LoVo (cell line): ENCODE results near the gene MAN2C1.
"Not testable (repeated sequence)": the region's sequence is repeated elsewhere in the genome, so short reads cannot be mapped to it uniquely, and the experiment has no call there.

Experiments
- DNase-seq: peaks from one replicate; pipeline ENCODE4 v3.0.0-alpha.2; 2016; ENCODE audit warnings: low spot score

MAN2C1 gene

DNA sequence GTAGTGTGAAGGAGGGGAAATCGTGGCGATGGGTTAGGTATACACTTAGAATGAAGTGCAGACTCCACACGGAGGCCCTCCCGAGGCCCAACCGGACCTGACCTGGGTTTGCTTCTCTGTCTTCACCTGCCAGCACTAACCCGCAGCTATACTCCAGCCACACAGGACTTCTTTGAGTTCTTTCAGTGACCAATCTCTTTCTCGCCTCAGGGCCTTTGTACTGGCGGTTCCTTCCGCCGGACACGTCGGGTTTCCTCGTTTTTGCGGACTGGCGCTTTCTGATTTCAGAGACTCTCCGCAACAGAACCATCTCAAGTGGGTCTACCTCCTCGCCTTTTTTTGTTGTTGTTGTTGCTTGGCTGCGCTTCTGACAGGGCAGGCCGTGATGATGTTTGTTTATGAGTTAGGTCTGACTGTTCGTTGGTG is 21.6 kb downstream of the MAN2C1 start, which contains the start of gene NEIL1:
Gene NEIL1, plus strand, starts transcription at position 244 of the 426 bp plus-strand sequence. CDS start 1,867 bp downstream, outside the sequence.
- DNase-seq, result no peak

DNA sequence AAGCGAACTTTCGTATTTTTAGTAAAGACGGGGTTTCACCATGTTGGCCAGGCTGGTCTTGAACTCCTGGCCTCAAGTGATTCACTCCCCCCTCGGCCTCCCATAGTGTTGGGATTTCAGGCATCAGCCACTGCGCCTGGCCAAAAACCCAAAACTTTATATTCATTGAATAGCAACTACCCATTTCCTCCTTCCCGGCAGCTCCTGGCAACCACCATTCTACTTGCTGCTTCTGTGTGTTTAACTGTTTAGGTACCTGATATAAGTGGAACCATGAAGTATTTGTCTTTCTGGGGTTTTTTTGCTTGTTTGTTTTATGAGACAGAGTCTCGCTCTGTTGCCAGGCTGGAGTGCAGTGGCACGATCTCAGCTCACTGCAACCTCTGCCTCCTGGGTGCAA is 24.5 kb downstream of the MAN2C1 start:
- not testable (repeated sequence) for DNase-seq

DNA sequence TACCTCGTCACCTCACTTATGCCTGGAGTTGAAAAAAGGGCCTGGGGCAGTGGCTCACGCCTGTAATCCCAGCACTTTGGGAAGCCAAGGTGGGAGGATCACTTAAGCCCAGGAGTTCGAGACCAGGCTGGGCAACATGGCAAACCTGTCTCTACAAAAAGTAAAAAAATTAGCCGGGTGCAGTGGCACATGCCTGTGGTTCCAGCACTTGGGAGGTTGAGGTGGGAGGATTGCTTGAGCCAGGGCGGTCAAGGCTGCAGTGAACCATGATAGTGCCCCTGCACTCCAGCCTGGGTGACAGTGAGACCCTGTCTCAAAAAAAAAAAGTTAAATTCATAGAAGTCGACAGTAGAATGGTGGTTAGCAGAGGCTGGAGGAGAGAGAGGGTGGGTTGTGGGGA is 26.2 kb downstream of the MAN2C1 start:
- DNase-seq, result no peak

DNA sequence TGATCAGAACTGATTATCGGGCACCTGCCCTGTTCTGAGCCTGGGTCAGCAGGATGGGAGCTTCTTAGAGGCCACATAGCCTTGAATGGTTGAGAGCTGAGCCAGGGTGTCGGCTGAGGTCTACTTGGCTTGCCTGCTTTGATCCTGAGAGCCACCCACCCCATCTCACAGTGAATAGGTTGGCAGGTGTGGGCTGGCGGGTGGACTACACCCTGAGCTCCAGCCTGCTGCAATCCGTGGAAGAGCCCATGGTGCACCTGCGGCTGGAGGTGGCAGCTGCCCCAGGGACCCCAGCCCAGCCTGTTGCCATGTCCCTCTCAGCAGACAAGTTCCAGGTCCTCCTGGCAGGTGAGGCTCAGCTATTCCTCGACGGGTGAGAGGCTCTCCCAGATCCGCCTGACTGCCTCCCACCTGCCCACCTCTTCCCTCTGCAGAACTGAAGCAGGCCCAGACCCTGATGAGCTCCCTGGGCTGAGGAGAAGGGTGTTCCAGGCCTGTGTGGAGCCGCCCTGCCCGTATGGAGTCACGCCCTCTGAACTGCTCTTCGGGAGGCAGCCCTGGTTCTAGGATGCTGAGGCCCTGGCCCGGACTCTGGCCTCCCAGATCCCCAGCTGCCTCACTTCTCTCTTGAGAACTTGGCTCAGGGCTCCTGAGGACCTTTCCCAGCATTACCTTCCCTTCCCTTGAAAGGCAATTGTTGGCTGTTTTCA is 28.7 kb downstream of the MAN2C1 start:
- DNase-seq, result no peak

DNA sequence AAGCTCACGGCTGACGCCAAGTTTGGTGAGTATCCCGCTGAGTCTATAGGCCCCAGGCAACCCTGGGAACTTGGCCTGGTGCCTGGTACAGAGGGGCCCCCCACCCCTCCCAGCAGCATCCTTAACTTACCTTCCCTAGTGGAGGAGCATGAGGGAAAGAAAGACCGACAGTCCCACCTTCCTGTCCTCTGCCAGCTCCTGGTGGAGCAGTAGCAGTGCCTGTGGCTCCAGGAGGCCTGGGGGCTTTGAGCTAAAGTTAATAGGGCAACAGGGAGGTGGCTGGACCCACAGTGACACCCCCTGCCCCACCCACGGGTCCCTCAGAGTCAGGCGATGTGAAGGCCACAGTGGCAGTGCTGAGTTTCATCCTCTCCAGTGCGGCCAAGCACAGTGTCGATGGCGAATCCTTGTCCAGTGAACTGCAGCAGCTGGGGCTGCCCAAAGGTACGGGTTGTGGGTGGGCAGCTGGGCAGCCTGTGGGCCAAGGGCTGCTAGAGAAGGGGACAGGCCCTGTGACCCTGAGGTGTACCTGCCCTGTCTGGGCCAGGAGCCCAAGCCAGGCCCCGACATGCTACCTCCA is 29.7 kb downstream of the MAN2C1 start:
- DNase-seq, result no peak

DNA sequence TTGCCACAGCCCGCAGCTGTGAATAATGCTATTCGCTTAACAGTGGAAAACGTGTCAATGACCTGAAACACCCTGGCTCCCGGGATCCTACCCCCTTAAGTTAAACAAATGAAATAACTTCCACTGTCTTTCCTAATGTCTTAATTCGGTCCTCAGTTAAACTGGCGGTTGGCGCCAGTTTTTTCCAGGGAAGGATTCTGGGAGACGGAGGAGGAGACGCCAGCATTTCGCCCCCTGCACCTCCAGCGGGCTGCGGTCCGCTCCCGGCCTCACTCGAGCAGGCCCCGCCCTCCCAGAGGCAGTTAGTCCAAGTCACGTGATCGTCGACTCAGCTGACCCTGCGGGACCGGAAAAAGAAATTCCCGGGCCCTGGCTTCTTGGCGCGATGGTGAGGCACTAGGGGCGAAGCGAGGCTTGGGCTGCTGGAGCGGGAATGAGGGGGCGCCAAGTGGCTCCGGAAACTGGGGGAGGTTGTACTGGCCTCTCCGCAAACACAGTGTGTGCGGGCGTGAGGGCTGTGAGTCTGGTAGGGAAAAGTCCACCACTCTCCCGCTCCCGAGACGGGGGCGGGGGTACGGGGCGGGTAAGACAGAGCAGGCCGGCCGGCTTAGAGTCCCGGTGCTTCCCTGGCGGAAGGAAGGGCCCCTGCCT is 32.6 kb downstream of the MAN2C1 start, which contains the start of gene COMMD4:
Gene COMMD4, plus strand, starts transcription at position 359 of the 651 bp plus-strand sequence. Its CDS starts 27 bp downstream, at position 386.
- peak; percentile 95 for DNase-seq

DNA sequence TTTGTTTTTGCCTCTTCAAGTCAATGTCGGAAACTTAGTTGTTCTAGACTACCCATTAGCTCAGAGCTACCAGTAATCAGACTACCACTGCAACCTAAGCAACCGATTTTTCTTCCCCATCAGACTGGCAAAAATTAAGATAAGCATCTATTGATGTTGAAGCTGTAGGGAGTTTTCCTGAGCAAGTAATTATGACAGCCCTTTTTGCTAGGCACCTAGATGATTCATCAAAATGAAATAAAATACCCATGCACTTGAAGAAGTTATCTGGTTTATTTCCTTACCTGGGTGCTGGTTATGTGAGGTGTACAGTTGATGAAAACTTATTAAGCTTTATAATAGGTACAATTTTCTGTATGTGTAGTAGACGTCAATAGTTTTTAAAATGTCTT is 33.1 kb downstream of the MAN2C1 start:
- no peak for DNase-seq

DNA sequence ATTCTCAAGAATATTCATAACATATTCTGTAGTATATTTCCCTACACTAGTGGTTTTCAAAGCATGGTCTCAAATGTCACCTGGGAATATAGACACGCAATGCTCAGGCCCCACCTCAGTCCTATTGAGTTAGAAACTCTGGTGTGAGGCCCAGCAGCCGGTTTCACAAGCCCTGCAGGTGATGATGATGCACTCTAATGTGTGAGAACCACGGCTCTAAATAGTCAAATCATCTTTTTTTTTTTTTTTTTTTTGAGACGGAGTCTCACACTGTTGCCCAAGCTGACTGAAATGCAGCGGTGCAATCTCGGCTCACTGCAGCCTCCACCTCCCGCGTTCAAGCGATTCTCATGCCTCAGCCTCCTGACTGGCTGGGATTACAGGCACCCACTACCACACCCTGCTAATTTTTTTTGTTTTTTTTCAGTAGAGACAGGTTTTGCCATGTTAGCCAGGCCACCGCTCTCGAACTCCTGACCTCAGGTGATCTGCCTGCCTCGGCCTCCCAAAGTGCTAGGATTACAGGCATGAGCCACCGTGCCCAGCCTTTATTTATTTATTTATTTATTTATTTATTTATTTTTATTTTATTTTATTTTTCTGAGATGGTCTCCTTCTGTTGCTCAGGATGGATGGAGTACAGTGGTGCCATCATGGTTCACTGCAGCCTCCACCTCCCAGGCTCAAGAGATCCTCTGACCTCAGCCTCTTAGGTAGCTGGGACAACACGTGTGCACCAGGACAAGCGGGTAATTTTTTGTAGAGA is 34.6 kb downstream of the MAN2C1 start:
- DNase-seq, result not testable (repeated sequence)

DNA sequence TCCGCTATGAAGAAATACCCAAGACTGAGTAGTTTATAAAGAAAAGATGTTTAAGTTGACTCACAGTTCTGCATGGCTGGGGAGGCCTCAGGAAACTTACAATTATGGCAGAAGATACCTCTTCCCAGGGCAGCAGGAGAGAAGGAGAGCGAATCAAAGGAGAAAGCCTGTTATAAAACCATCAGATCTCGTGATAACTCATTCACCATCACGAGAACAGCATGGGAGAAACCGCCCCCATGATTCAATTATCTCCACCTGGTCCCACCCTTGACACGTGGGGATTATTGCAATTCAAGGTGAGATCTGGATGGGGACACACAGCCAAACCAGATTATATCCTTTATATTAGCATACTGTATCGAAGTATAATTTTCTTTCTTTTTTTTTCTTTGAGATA is 36.3 kb downstream of the MAN2C1 start:
- not testable (repeated sequence) for DNase-seq

DNA sequence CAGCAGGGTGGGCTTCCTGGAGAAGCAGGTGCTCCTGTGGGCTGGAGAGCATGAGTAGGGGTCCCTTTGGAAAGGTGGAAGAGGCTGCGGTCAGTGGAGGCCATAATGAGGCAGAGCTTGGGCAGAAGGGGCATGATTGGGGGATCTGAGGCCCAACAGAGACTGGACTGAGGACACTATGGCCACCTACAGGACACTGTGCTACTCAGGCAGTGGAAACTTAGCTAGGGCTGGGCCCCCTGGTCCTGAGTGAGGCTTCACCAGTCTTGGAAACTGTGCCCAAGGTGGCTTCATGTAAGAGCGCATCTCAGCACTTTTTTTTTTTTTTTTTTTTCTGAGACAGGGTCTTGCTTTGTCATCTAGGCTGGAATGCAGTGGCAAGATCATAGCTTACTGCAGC is 38.8 kb downstream of the MAN2C1 start:
- DNase-seq, result no peak

DNA sequence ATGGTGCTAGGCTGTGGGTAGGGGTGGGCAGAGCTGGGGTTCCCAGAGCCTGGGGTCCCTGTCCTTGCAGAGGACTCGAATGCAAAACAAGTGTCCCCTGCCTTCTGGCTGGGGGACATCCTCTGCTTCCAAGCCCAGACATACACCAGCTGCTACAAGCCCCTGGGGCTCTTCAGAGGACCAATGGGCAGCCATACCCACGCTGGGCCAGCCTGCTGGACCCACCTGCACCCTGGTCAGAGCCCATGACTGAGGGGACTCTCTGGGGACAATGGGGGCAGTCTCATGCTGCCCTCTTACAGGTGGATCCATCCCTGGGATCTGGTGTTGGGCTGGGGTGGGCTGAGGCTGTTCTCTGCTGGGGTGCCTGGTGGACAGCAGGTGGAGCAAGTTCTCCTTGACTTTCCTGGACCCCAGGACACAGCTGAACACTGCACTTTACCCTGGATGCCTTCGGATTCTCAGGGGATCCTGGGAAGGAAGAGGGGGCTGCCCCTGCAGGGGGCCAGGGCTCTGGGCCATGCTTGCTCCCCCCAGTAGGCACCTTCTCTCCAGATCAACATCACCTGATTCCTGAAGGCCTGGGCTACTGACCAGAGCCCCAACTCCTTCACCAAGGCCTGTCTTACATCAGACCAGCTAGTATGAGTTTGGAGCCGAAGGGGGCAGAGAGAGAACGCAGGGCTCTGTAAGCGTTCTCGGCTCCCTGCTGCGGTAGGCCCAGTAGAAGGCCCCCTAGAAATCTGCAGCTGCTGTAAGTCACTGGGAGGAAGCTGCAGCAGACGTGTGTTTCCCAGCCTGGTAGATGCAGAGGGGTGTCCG is 39.7 kb downstream of the MAN2C1 start:
- DNase-seq, result no peak

DNA sequence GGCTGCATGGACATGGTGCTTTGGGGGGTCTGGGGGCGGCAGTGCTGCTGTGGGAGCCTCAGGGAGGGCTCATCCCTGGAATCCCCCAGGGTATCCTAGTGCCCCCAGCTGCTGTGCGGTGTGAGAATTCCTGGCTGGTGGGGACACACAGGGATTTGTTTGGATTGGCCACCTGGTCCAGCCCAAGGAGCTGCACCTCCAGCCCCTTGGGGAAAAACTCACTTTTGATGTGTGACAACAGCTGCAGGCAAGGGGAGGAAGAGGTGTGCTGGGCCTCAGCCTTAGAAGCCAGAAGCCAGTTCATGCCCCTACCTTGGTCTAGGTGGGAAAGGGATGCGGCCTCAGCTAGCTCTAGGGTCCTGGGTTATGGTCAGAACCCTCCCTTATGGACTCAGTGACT is 40.9 kb downstream of the MAN2C1 start:
- no peak for DNase-seq

DNA sequence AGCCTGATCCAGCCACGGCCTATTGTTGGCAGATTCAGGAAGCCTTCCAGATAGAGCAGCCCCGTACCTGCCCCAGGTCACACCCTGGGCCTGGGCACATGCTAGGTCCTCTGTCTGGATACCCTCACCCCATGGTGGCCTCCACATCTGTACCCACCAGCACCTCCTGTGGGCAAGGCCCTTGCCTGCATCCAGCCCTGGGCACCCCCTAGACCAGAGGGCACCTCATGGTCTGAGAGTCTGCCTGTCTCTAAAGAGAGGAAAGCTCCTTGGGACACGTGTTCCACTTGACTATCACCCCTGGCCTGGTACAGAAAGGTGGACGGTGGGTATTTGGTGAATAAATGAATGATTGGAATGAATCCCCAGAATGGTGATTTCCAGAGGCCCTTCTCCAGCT is 41.4 kb downstream of the MAN2C1 start:
- DNase-seq, result no peak

DNA sequence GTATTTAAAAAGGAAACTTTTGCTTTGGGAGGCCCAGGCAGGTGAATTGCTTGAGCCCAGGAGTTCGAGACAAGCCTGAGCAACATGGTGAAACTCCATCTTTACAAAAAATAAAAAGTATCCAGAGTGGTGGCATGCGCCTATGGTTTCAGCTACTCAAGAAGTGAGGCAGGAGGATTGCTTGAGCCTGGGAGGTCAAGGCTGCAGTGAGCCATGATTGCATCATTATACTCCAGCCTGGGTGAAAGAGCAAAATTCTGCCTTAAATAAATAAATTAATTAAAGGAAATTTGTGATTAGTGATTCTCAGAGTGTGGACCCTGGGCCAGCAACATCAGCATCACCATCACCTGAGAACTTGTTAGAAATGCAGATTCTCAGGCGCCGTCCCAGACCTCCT is 42.5 kb downstream of the MAN2C1 start:
- no peak for DNase-seq

DNA sequence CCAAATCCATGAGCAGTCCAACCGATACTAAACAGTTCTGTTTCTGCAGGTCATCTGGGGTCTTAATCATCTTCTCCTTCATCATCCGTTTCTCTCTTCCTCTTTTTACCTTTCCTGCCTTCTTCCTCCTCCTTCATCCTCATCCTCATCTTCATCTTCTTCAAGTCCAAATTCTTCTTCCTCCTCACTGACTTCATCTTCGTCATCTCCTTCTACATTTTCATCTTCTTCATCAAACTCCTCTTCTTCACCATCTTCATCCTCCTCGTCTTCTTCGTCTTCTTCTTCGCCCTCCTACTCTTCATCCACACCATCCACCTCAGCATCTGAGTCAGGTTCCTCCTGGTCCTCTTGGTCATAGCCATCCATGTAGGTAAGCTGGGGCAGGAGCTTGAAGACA is 46.7 kb downstream of the MAN2C1 start:
- no peak for DNase-seq

DNA sequence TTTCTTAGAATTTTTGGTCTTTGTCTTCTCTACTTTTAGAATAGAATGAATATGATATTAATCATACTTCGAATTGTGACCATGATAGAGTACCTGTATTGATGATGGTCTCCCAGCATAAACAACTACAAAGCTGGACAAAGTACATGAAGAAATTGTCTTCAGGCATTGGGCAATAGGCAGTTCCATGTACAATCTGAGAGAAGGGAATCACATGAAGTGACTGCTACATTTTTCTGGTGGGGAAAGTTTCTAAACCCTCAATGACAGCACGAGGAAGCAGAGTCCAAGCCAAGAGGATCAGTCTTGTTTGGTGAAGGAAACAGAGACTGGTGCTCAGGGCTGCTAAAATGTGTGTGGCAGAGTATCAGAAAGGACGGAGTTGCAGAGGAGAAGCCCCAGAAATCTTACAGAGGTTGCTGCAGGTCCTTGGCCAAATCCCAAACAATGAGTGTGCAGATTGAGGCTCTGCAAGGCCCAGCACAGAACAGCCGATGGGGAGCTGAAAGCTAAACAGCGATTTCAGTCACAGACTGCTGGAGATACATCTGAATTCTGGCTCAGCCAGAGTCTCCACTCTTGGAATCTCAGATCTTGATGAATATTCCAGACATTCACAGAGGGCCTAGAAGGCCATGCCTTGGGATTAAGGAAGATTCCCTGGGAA is 49.0 kb downstream of the MAN2C1 start:
- not testable (repeated sequence) for DNase-seq

DNA sequence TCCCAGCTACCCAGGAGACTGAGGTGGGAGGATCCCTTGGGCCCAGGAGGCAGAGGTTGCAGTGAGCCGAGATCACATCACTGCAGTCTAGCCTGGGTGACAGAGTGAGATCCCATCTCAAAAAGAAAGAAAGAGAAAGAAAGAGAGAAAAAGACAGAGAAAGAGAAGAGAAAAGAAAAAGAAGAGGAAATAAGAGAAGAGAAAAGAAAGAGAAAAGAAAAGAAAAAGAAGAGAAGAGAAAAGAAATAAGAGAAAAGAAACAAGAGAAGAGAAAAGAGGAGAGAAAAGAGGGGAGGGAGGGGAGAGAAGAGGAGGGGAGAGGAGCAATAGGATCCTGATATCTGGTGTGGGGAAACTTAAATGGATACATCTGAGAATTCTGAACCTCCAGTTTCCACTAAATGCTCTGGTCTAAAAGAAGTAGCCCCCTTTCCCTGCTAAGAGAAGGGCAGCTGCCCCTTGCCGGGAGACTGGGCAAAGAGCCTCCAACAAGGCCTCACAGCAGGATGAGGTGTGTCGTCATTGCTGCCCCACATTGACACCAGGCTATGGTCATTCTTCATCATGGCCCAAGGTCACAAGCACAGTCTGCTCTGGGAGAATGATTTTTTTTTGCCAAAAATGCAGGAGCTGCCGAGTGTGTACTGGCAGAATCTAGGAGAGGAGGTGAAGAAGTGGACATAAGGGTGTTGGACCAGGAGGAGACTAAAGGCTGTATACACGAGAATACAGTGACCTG is 53.7 kb downstream of the MAN2C1 start:
- DNase-seq, result no peak

DNA sequence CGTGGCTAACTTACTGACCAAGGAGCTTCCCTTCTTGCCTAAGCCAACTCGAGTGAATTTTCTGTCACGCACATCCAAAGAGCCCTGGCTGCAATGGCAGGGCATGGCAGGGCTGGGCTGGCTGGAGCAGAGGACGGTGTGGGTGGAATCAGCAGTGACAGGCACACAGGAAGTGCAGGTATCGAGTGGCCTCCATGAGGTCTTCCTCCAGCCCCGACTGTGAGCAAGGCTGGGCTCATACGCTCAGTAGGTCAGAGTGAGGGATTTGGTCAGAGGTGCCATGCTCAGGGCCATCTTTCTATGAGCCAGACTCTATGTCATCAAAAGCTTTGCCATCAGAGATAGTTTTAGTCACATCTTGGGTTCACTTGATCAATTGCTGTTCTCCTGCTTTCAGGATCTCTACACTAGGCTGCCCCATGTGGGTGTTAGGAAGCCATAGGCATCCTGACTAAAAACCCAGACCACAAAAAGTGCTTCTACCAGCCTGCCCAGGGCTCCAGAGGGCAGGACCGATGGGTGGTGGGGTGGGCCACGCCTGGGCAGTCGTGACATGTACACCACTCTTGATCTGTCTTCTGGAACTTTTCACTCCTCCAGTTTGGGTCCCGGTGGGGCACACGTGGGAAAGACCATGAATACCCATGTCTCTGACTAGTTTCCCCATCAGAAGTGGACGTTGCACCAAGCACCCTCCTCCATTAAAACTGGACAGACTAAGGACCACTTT is 55.1 kb downstream of the MAN2C1 start:
- no peak for DNase-seq

DNA sequence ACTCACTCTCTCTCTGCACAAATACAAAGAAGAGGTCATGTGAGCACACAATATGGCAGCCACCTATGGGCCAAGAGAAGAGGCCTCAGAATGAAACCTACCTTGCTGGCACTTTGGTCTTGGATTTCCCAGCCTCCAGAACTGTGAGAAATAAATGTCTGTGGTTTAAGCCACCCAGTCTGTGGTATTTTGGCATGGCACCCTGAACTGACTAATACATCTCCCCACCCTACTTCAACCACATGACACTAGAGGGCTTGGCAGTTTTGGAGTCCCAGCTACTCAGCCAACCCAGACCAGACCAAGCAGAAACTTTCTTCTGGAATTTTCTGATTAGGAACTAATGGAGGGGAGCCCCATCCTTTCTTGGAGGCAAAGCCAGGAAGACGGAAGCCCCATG is 55.9 kb downstream of the MAN2C1 start:
- DNase-seq, result not testable (repeated sequence)

DNA sequence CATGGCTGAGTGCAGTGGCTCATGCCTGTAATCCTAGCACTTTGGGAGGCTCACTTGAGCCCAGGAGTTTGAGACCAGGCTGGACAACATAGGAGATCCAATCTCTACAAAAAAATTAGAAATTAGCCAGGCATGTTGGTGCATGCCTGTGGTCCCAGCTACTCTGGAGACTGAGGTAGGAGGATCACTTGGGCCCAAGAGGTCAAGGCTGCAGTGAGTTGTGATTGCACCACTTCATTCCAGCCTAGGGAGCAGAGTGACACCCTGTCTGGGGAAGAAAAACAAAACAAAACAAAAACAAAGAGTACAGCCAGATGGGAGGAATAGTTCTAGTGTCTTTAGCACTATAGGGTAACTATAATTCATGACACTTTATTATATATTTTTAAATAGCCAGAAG is 58.7 kb downstream of the MAN2C1 start:
- DNase-seq, result no peak
